ENCODE measurements around the gene AMH.
A peak's percentile ranks its signal among the peaks of the same experiment; 100 is the strongest.

AMH gene

GRCh38 chr19:2273356-2274184, 24.4 kb downstream of the AMH start (continued):
- TF ChIP-seq, protein P1, sequence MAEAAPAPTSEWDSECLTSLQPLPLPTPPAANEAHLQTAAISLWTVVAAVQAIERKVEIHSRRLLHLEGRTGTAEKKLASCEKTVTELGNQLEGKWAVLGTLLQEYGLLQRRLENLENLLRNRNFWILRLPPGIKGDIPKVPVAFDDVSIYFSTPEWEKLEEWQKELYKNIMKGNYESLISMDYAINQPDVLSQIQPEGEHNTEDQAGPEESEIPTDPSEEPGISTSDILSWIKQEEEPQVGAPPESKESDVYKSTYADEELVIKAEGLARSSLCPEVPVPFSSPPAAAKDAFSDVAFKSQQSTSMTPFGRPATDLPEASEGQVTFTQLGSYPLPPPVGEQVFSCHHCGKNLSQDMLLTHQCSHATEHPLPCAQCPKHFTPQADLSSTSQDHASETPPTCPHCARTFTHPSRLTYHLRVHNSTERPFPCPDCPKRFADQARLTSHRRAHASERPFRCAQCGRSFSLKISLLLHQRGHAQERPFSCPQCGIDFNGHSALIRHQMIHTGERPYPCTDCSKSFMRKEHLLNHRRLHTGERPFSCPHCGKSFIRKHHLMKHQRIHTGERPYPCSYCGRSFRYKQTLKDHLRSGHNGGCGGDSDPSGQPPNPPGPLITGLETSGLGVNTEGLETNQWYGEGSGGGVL (tag by site-specific recombination; IDR thresholded peaks at IDR 0.05) = peak; percentile 30; the same call in 1 of the 2 replicates
- TF ChIP-seq YY2 (tag by site-specific recombination; IDR thresholded peaks at IDR 0.05) (no peak), KLF10 (tag by site-specific recombination; IDR thresholded peaks at IDR 0.05) (no peak; the same call in 1 of the 2 replicates), MEIS1 (CRISPR knock-in tag; IDR thresholded peaks at IDR 0.05; ENCODE audit: borderline replicate concordance) (no peak), INSM2 (tag by site-specific recombination; IDR thresholded peaks at IDR 0.05) (peak; percentile 72; the same call in 1 of the 2 replicates), ZBTB21 (tag by site-specific recombination; IDR thresholded peaks at IDR 0.05) (no peak), ZNF558 (tag by site-specific recombination; IDR thresholded peaks at IDR 0.05) (no peak), OSR2 (tag by site-specific recombination; IDR thresholded peaks at IDR 0.05) (peak; percentile 19), ZNF658 (tag by site-specific recombination; IDR thresholded peaks at IDR 0.05) (no peak), RBAK (tag by site-specific recombination; IDR thresholded peaks at IDR 0.05) (no peak), EGR2 (tag by site-specific recombination; IDR thresholded peaks at IDR 0.05; ENCODE audit: low read depth) (0 out of 2 replicates have a peak, but pooled peaks have one; percentile 14), KLF1 (tag by site-specific recombination; IDR thresholded peaks at IDR 0.05) (peak; percentile 65), ZNF664 (tag by site-specific recombination; IDR thresholded peaks at IDR 0.05) (no peak), ZNF211 (tag by site-specific recombination; IDR thresholded peaks at IDR 0.05; ENCODE audit: low read depth) (no peak), ZNF501 (tag by site-specific recombination; IDR thresholded peaks at IDR 0.05) (peak; percentile 90), TCF7L2 (IDR thresholded peaks at IDR 0.05; ENCODE audit: borderline replicate concordance, low read depth, low read length) (no peak), ZNF366 (tag by site-specific recombination; conservative IDR thresholded peaks at IDR 0.05) (peak; percentile 32), ZSCAN5A (tag by site-specific recombination; IDR thresholded peaks at IDR 0.05) (peak; percentile 83; the same call in 1 of the 2 replicates), ZBTB7A (tag by site-specific recombination; IDR thresholded peaks at IDR 0.05; ENCODE audit: low read depth) (peak; percentile 99), ZNF223 (tag by site-specific recombination; IDR thresholded peaks at IDR 0.05) (no peak), ZSCAN16 (tag by site-specific recombination; IDR thresholded peaks at IDR 0.05) (no peak; the same call in 1 of the 2 replicates), AEBP2 (tag by site-specific recombination; IDR thresholded peaks at IDR 0.05; ENCODE audit: borderline replicate concordance) (no peak)
- TF ChIP-seq, protein P2, sequence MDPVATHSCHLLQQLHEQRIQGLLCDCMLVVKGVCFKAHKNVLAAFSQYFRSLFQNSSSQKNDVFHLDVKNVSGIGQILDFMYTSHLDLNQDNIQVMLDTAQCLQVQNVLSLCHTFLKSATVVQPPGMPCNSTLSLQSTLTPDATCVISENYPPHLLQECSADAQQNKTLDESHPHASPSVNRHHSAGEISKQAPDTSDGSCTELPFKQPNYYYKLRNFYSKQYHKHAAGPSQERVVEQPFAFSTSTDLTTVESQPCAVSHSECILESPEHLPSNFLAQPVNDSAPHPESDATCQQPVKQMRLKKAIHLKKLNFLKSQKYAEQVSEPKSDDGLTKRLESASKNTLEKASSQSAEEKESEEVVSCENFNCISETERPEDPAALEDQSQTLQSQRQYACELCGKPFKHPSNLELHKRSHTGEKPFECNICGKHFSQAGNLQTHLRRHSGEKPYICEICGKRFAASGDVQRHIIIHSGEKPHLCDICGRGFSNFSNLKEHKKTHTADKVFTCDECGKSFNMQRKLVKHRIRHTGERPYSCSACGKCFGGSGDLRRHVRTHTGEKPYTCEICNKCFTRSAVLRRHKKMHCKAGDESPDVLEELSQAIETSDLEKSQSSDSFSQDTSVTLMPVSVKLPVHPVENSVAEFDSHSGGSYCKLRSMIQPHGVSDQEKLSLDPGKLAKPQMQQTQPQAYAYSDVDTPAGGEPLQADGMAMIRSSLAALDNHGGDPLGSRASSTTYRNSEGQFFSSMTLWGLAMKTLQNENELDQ (tag by site-specific recombination; IDR thresholded peaks at IDR 0.05; ENCODE audit: low read depth) = no peak
- TF ChIP-seq, protein P3, sequence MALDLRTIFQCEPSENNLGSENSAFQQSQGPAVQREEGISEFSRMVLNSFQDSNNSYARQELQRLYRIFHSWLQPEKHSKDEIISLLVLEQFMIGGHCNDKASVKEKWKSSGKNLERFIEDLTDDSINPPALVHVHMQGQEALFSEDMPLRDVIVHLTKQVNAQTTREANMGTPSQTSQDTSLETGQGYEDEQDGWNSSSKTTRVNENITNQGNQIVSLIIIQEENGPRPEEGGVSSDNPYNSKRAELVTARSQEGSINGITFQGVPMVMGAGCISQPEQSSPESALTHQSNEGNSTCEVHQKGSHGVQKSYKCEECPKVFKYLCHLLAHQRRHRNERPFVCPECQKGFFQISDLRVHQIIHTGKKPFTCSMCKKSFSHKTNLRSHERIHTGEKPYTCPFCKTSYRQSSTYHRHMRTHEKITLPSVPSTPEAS (tag by site-specific recombination; IDR thresholded peaks at IDR 0.05) = no peak
- TF ChIP-seq, protein P4, sequence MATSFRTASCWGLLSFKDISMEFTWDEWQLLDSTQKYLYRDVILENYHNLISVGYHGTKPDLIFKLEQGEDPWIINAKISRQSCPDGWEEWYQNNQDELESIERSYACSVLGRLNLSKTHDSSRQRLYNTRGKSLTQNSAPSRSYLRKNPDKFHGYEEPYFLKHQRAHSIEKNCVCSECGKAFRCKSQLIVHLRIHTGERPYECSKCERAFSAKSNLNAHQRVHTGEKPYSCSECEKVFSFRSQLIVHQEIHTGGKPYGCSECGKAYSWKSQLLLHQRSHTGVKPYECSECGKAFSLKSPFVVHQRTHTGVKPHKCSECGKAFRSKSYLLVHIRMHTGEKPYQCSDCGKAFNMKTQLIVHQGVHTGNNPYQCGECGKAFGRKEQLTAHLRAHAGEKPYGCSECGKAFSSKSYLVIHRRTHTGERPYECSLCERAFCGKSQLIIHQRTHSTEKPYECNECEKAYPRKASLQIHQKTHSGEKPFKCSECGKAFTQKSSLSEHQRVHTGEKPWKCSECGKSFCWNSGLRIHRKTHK (tag by site-specific recombination; IDR thresholded peaks at IDR 0.05) = no peak
- TF ChIP-seq, protein P5, sequence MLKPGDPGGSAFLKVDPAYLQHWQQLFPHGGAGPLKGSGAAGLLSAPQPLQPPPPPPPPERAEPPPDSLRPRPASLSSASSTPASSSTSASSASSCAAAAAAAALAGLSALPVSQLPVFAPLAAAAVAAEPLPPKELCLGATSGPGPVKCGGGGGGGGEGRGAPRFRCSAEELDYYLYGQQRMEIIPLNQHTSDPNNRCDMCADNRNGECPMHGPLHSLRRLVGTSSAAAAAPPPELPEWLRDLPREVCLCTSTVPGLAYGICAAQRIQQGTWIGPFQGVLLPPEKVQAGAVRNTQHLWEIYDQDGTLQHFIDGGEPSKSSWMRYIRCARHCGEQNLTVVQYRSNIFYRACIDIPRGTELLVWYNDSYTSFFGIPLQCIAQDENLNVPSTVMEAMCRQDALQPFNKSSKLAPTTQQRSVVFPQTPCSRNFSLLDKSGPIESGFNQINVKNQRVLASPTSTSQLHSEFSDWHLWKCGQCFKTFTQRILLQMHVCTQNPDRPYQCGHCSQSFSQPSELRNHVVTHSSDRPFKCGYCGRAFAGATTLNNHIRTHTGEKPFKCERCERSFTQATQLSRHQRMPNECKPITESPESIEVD (tag by site-specific recombination; IDR thresholded peaks at IDR 0.05) = no peak

Measured in HEK293 (cell line).